Astrocyte of the spinal cord (primary cell): ENCODE results near the gene KCNK5.

Experiments
- DNase-seq: peaks from one replicate; pipeline ENCODE4 v3.0.0; 2011; ENCODE audit warnings: low read depth, low spot score
- H3K4me3 ChIP-seq: 2 replicates; pipeline ENCODE4 v1.5.1; 2011; ENCODE audit warnings: low read depth, mild to moderate bottlenecking, low read length, moderate library complexity
- CTCF ChIP-seq: IDR thresholded peaks from 2 replicates; pipeline ENCODE4 v1.5.1; 2012; ENCODE audit warnings: low read depth, mild to moderate bottlenecking, low read length, inconsistent platforms
- in situ Hi-C: cut with HindIII; loops from 2 replicates; pipeline ENCODE4 v1.10.0; 2017; ENCODE audit warnings: low sequenced_read_pairs

The KCNK5 gene

GRCh38 chr6:39214120-39214813 lies 15.0 kb downstream of the KCNK5 start:
- in situ Hi-C loops: no loop called here
- DNase-seq: no peak
- TF ChIP-seq CTCF: no peak
- H3K4me3 ChIP-seq: no peak overlapping the region

- H3K4me3 ChIP-seq: no peak overlapping the region
- no peak for DNase-seq
- no peak for TF ChIP-seq CTCF
- in situ Hi-C loops: no loop called here
Measured at GRCh38 chr6:39213195-39213920, 15.9 kb downstream of the KCNK5 start.

GRCh38 chr6:39211183-39211582 lies 18.1 kb downstream of the KCNK5 start:
- in situ Hi-C loops: no loop called here
- no peak overlapping the region for H3K4me3 ChIP-seq
- no peak for TF ChIP-seq CTCF
- DNase-seq: no peak

- in situ Hi-C loops: no loop called here
- DNase-seq: no peak
- no peak overlapping the region for H3K4me3 ChIP-seq
- no peak for TF ChIP-seq CTCF
Measured at GRCh38 chr6:39210450-39210849, 18.8 kb downstream of the KCNK5 start.

GRCh38 chr6:39209911-39210310 lies 19.4 kb downstream of the KCNK5 start:
- no peak for TF ChIP-seq CTCF
- H3K4me3 ChIP-seq: no peak overlapping the region
- in situ Hi-C loops: no loop called here
- DNase-seq: no peak

GRCh38 chr6:39209360-39209811 lies 19.9 kb downstream of the KCNK5 start:
- no peak for TF ChIP-seq CTCF
- no peak overlapping the region for H3K4me3 ChIP-seq
- DNase-seq: no peak
- in situ Hi-C loops: no loop called here
